ENCODE results near the gene HPCAL1.

Gene HPCAL1

GRCh38 chr2:10373931-10374330 is 71.2 kb downstream of the HPCAL1 start:
- Histone ChIP-seq H3K27ac (no peak overlapping the region), H3K4me3 (no peak overlapping the region)
- no peak for DNase-seq (ENCODE audit: low spot score)
- TF ChIP-seq CTCF (IDR thresholded peaks at IDR 0.05) = no peak

GRCh38 chr2:10374362-10374943 is 71.7 kb downstream of the HPCAL1 start:
- TF ChIP-seq CTCF (IDR thresholded peaks at IDR 0.05) = no peak
- H3K27ac ChIP-seq = no peak overlapping the region
- no peak overlapping the region for H3K4me3 ChIP-seq
- no peak for DNase-seq (ENCODE audit: low spot score)

- Histone ChIP-seq H3K27ac (no peak overlapping the region), H3K4me3 (no peak overlapping the region)
- DNase-seq (ENCODE audit: low spot score) = no peak
- TF ChIP-seq CTCF (IDR thresholded peaks at IDR 0.05) = no peak
Observed at GRCh38 chr2:10375570-10376281, 73.0 kb downstream of the HPCAL1 start.

GRCh38 chr2:10377052-10377746 is 74.5 kb downstream of the HPCAL1 start:
- Histone ChIP-seq H3K27ac (no peak overlapping the region), H3K4me3 (no peak overlapping the region)
- no peak for DNase-seq (ENCODE audit: low spot score)
- TF ChIP-seq CTCF (IDR thresholded peaks at IDR 0.05) = no peak

GRCh38 chr2:10377747-10378085 is 75.0 kb downstream of the HPCAL1 start:
- DNase-seq (ENCODE audit: low spot score) = no peak
- TF ChIP-seq CTCF (IDR thresholded peaks at IDR 0.05) = no peak
- H3K4me3 ChIP-seq = no peak overlapping the region
- H3K27ac ChIP-seq = no peak overlapping the region

- TF ChIP-seq CTCF (IDR thresholded peaks at IDR 0.05) = no peak
- no peak for DNase-seq (ENCODE audit: low spot score)
- Histone ChIP-seq H3K27ac (no peak overlapping the region), H3K4me3 (no peak overlapping the region)
Observed at GRCh38 chr2:10378189-10378588, 75.5 kb downstream of the HPCAL1 start.
